HUES6 (cell line): ENCODE measurements around the gene CDC42EP5.
A peak's percentile ranks its signal among the peaks of the same experiment; 100 is the strongest.

Experiments
- H3K27ac ChIP-seq: 2 replicates; pipeline ENCODE4 v1.7.0; 2013; ENCODE audit warnings: low read depth, mild to moderate bottlenecking, low read length, inconsistent platforms
- H3K27me3 ChIP-seq: 2 replicates; pipeline ENCODE4 v1.6.1; 2013; ENCODE audit warnings: low read length; ENCODE audit not compliant: control insufficient read depth, insufficient read depth
- H3K36me3 ChIP-seq: 2 replicates; pipeline ENCODE4 v1.6.1; 2013; ENCODE audit warnings: low read length; ENCODE audit not compliant: control insufficient read depth, insufficient read depth
- H3K4me1 ChIP-seq: 2 replicates; pipeline ENCODE4 v1.6.1; 2013; ENCODE audit warnings: low read length; ENCODE audit not compliant: control insufficient read depth, insufficient read depth
- H3K4me3 ChIP-seq: 2 replicates; pipeline ENCODE4 v1.5.1; 2013; ENCODE audit warnings: low read depth, low read length
- H3K9ac ChIP-seq: one replicate; pipeline ENCODE4 v1.6.1; 2013; ENCODE audit warnings: mild to moderate bottlenecking, low read length
- H3K9me3 ChIP-seq: 2 replicates; pipeline ENCODE4 v1.6.1; 2013; ENCODE audit warnings: low read depth, low read length; ENCODE audit not compliant: control insufficient read depth, insufficient read depth

The CDC42EP5 gene

DNA sequence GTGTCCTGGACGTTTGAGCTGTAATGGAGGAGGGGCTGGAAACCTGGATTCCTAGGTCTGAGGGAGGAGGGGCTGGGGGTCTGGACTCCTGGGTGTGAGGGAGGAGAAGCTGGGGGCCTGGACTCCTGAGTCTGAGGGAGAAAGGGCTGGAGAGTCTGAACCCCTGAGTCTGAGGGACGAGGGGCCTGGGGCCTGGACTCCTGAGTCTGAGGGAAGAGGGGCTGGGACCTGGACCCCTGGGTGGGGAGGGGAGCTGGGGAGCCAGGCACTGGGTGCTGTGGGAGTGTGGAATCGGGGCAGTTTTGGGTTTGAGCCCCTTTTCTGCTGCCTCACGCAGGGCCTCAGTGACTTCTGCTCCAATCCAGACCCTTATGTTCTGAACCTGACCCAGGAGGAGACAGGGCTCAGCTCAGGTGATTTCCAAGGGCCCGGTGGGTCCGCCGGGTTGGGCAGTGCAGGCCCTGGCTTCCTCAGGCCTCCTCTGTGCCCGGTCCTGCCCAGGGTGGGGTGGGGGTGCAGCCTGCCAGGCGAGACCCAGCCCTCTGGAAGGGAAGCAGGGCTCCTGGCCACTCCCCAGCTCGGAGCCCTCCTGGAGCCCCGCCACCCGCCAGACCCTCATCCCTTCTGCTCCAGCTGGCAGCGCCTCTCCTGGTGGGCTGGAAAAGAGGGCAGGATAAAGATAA, 43.4 kb downstream of the CDC42EP5 start:
- Histone ChIP-seq H3K27me3 (peaks cover 47% of the 10 kb centered on the region), H3K4me1 (peaks cover 24% of the 10 kb centered on the region; the same call in 1 of the 2 replicates), H3K9me3 (no peaks in the 10 kb centered on the region), H3K9ac (no peak overlapping the region), H3K36me3 (no peaks in the 10 kb centered on the region), H3K27ac (no peak overlapping the region), H3K4me3 (peak overlapping the region; percentile 81)

DNA sequence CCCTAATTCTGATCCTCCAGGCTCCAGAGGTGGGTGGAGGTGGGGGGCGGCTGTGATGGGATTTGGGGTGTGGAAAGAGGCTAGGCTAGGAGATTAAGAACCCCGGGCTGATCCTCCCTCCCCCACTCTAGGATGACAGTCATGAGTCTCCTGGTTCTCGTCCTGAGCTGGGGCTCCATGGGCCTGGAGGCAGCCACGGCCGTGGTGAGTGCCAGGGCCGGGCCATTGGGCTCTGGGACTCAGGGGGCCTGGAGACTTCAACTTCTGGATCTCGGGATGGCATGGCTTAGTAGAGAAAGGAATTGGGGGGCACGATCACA, 44.0 kb downstream of the CDC42EP5 start:
- no peak overlapping the region for H3K27ac ChIP-seq
- H3K27me3 ChIP-seq = peaks cover 53% of the 10 kb centered on the region
- no peak overlapping the region for H3K4me3 ChIP-seq
- H3K9me3 ChIP-seq = no peaks in the 10 kb centered on the region
- peaks cover 18% of the 10 kb centered on the region; the same call in 1 of the 2 replicates for H3K4me1 ChIP-seq
- H3K36me3 ChIP-seq = no peaks in the 10 kb centered on the region
- no peak overlapping the region for H3K9ac ChIP-seq

DNA sequence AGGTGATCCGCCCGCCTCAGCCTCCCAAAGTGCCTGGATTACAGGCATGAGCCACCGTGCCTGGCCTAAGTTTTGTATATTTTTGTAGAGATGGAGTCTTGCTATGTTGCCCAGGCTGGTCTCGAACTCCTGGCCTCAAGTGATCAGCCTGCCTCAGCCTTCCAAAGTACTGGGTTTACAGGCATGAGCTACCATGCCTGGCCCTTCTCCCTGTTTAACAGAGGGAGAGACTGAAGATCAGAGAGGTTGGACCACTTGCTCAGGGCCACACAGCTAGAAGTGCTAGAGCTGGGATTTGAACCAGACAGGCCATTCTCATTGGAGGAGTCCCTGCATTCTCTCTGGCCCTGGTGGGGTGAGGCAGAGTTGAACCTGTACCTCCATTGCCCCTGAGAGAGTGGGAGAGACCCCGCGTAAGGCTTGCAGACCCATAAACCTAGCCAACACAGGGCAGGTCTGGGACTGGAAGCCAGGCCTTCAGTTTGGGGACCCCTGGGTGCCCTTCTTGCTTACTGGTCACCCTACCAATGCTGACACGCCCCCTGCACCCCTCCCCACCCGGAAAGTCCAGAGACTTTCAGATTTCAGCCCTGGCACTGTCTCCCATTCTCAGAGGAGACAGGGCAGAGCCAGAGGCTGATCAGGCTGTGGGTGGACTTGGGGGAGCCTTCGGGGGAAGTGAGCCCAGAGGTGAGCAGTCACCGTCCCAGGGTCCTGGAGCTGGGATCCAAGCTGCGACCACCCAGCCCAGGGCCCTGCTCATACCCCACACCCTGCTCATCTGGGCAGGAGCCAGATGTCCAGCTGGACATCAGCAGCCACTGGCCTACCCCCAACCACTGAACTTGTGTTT, 44.5 kb downstream of the CDC42EP5 start:
- Histone ChIP-seq H3K27me3 (peaks cover 54% of the 10 kb centered on the region), H3K9ac (no peak overlapping the region), H3K4me3 (no peak overlapping the region), H3K4me1 (peaks cover 18% of the 10 kb centered on the region; the same call in 1 of the 2 replicates), H3K9me3 (no peaks in the 10 kb centered on the region), H3K36me3 (no peaks in the 10 kb centered on the region), H3K27ac (no peak overlapping the region)

DNA sequence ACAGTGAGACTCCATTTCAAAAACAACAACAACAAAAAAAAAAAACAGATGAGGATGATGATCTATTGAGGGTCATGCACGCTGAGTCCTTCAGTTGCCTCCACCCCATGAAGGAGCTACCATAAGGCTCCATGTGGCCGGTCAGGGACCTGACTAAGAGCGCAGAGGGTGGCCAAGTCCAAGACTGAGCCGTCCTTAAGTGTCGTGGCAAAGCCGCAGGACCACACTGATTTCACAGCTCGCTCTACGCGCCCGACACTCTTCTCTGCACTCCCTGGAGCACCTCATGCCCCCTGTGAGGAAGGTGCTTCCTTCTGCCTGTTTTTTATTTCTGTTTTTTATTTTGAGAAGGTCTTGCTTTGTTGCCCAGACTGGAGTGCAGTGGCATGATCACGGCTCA, 45.5 kb downstream of the CDC42EP5 start:
- no peaks in the 10 kb centered on the region for H3K36me3 ChIP-seq
- no peak overlapping the region for H3K27ac ChIP-seq
- no peaks in the 10 kb centered on the region for H3K9me3 ChIP-seq
- peaks cover 54% of the 10 kb centered on the region for H3K27me3 ChIP-seq
- H3K9ac ChIP-seq = no peak overlapping the region
- H3K4me1 ChIP-seq = peaks cover 18% of the 10 kb centered on the region; the same call in 1 of the 2 replicates
- H3K4me3 ChIP-seq = no peak overlapping the region

DNA sequence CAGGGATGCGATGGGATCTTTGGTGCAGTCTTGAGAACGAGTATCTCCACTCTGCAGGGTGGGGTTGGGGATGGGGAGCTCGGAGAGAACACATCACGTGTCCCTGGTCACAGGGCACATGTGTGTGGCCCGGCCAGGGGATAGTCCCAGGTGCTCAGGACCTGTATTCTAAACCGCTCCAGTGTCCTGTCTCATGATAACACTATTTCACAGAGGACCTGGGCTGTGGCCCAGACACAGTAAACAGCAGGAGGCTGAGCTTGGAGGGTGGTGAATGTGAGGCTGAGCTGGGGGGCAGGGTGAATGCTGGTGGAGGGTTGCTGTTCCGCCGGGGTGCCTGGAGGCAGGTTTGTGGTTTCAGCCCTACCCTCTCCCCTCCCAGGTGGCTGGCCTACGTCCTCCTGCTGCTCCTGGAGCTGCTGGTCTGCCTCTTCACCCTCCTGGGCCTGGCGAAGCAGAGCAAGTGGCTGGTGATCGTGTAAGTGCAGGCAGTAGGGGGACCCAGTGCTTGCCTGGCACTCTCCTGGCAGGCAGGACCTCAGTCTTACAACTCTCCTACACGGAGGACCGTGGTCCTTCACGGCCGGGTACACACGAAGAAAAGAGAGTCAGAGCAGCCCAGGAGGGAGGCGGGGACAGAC, 46.7 kb downstream of the CDC42EP5 start:
- no peaks in the 10 kb centered on the region for H3K9me3 ChIP-seq
- H3K4me3 ChIP-seq = no peak overlapping the region
- H3K36me3 ChIP-seq = no peaks in the 10 kb centered on the region
- peaks cover 65% of the 10 kb centered on the region for H3K27me3 ChIP-seq
- H3K4me1 ChIP-seq = peaks cover 26% of the 10 kb centered on the region
- H3K9ac ChIP-seq = no peak overlapping the region
- H3K27ac ChIP-seq = no peak overlapping the region

DNA sequence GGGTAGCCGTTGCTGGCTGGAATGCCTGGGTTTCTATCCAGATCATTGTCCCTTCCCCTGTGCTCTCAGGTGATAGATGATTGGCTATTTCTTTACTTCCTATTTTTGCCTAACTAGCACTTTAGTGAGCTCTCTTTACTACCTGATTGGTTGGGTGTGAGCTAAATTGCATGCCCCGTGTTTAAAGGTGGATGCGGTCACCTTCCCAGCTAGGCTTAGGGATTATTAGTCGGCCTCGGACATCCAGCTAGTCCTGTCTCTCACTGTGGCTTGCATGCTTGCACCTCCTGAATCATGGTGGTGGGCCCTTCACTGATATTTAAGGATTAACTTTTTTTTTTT, 47.7 kb downstream of the CDC42EP5 start:
- no peak overlapping the region for H3K9ac ChIP-seq
- H3K4me1 ChIP-seq = peaks cover 29% of the 10 kb centered on the region
- H3K27ac ChIP-seq = no peak overlapping the region
- no peak overlapping the region for H3K4me3 ChIP-seq
- H3K27me3 ChIP-seq = peaks cover 72% of the 10 kb centered on the region
- H3K9me3 ChIP-seq = no peaks in the 10 kb centered on the region
- H3K36me3 ChIP-seq = no peaks in the 10 kb centered on the region

DNA sequence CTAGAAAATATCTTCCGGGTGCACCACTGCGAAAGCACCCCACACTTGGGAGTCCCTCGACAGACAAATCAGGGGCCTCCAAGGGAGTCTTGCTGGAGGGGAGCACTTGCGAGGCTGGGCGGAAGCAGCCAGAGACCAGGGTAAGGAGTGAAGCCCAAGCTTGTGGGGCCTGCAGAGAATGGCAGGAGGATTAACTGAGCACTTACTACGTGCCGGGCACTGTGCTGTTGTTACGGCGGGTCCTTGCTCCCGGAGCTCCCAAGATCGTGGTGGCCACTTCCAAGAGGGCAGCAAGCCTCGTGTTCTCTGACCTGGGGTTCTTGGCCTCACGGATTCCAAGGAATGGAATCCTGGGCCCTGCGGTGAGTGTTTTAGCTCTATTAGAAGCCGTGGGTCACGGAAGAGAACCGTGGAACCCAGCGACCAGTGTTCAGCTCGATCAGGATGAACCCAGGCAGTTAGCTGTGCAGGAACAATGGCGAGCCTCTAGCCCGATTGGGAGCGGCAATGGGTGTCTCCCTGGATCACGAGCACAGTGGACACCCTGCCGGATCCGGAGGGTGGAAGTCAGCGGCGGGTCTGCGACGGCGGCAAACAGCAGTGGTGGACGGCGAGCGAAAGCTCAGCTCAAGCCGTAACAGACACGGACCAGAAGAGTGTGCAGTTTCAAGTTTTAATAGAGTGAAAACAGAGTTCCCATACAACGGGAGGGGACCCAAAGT, 48.3 kb downstream of the CDC42EP5 start:
- Histone ChIP-seq H3K36me3 (no peaks in the 10 kb centered on the region), H3K9ac (no peak overlapping the region), H3K4me1 (peaks cover 28% of the 10 kb centered on the region), H3K27ac (no peak overlapping the region), H3K4me3 (no peak overlapping the region), H3K27me3 (peaks cover 68% of the 10 kb centered on the region), H3K9me3 (no peaks in the 10 kb centered on the region)

DNA sequence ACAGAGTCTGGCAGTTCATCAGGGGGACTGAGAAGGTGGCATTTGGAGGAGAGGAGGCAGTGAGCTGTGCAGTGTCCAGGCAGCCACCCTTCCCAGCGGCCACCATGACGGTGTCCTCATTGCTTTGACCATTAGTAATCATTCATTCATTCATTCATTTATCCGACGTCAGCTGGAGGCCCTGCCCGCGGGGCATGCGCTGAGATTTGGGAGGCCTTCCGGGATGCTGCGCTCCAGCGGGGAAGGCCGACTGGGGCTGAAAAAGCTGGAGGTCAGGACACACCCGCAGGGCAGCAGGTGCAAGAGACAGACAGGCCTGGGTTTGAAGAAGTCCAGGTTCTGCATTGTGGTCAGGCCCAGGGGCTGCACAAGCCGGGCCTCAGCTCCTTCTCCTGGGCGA, 48.9 kb downstream of the CDC42EP5 start:
- no peak overlapping the region for H3K27ac ChIP-seq
- H3K9me3 ChIP-seq = no peaks in the 10 kb centered on the region
- H3K36me3 ChIP-seq = no peaks in the 10 kb centered on the region
- H3K27me3 ChIP-seq = peaks cover 67% of the 10 kb centered on the region
- no peak overlapping the region for H3K4me3 ChIP-seq
- peaks cover 32% of the 10 kb centered on the region for H3K4me1 ChIP-seq
- H3K9ac ChIP-seq = no peak overlapping the region

DNA sequence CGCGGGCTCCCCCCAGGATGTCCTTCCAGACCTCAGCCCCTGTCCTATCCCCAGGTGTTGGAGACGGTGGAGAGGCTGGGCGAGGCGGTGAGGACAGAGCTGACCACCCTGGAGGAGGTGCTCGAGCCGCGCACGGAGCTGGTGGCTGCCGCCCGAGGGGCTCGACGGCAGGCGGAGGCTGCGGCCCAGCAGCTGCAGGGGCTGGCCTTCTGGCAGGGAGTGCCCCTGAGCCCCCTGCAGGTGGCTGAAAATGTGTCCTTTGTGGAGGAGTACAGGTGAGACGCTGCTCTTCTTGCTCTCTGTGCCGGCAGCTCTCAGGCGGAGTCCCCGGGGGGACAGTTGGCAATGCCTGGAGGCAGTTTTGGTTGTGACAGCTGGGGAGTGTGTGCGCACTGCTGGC, 51.0 kb downstream of the CDC42EP5 start:
- Histone ChIP-seq H3K27ac (no peak overlapping the region), H3K4me3 (no peak overlapping the region), H3K4me1 (peaks cover 49% of the 10 kb centered on the region), H3K36me3 (no peaks in the 10 kb centered on the region; the same call in 1 of the 2 replicates), H3K9ac (no peak overlapping the region), H3K27me3 (peaks cover 60% of the 10 kb centered on the region), H3K9me3 (no peaks in the 10 kb centered on the region)

DNA sequence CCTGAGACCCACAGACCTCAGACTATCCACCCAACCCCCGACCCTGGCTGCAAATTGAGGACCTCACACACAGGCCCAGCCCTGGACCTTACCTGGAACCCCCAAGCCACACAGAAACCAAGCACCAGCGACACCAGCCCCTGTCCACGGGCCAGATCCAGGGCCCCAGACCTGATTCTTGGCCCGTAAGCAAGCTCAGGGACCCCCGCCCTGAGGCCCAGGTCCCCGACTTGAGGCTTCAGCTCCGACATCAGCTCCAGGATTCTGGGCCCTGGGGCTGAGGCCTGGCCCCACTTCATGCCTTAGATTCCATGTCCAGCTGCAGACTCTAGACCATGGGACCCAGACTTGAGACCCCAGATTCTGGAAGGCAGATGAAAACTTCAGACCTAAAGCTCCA, 51.6 kb downstream of the CDC42EP5 start:
- no peaks in the 10 kb centered on the region for H3K9me3 ChIP-seq
- no peaks in the 10 kb centered on the region; the same call in 1 of the 2 replicates for H3K36me3 ChIP-seq
- H3K27me3 ChIP-seq = peaks cover 63% of the 10 kb centered on the region
- H3K4me1 ChIP-seq = peaks cover 47% of the 10 kb centered on the region
- no peak overlapping the region for H3K27ac ChIP-seq
- 0 out of 2 replicates have a peak overlapping the region, but pooled peaks have one; percentile 62 for H3K4me3 ChIP-seq
- peak overlapping the region; percentile 13 for H3K9ac ChIP-seq
